HG02870 (cell line): ENCODE data around the gene PRAC2.

Experiments
- ATAC-seq: cut with Tn5 transposase; IDR thresholded peaks from one replicate; pipeline ENCODE4 v1.9.1; 2021; ENCODE audit warnings: mild to moderate bottlenecking, moderate library complexity; ENCODE audit not compliant: unreplicated experiment

The PRAC2 gene

GRCh38 chr17:48732688-48733629, 10.0 kb downstream of the PRAC2 start:
- no peak for ATAC-seq

GRCh38 chr17:48733632-48734328, 10.8 kb downstream of the PRAC2 start:
- no peak for ATAC-seq

- ATAC-seq, result no peak
Observed at GRCh38 chr17:48734333-48735061, 11.5 kb downstream of the PRAC2 start.

GRCh38 chr17:48735062-48735351, 12.0 kb downstream of the PRAC2 start:
- ATAC-seq, result no peak

GRCh38 chr17:48737330-48738043, 14.5 kb downstream of the PRAC2 start:
- ATAC-seq, result no peak

GRCh38 chr17:48738424-48738802, 15.4 kb downstream of the PRAC2 start:
- no peak for ATAC-seq

DNA sequence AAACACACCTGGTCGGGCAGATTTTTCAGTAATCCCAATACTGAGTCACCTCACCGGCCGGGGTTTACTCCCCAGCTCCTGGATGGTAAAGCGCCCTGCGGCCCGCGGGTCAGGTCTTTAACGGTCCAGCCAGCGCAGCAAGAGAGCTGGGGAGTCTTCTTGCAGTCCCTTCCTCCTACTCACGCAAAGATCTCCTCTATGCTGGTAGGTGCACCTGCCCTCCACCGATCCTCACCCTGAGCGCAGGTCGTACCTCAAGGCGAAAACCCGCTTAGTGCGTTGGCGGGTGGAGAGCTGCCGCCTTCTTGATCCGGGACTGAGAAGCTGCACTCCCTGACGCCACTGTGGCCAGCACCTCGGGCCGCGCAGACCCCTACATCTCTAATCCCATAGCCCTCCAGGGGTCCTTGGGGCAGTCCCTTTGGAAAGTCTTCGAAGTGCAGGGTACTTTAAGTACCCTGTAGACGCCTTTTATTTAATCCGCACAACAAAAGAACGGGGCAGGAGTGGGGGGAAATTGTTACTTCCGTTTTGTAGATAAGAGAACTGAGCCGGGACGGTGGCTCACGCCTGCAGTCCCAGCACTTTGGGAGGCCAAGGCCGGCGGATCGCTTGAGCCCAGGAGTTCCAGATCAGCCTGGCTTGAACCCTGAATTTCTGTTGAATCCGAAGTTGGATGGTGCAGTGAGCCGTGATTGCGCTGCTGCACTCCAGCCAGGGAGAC, 16.0 kb downstream of the PRAC2 start:
- ATAC-seq, result no peak

DNA sequence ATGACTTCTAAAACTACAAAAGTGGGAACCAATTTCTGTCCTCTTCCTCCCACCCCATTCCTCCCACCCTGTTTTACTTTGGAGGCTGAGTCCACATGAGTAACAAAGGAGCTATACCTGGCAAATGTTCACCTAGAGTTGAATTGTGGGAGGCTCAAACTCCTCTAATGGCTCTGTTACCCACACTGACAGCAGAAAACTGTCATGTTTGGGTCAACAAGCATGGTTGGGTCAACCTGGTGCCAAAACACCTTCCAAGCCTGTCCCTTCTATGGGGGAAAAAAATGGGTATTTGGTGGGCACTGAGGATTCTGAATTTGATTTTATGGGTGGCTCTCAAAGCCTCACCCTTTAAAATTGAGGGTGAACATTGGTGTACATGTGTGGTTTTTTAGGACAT, 17.6 kb downstream of the PRAC2 start:
- no peak for ATAC-seq

GRCh38 chr17:48745381-48746275, 22.6 kb downstream of the PRAC2 start:
- ATAC-seq, result no peak

DNA sequence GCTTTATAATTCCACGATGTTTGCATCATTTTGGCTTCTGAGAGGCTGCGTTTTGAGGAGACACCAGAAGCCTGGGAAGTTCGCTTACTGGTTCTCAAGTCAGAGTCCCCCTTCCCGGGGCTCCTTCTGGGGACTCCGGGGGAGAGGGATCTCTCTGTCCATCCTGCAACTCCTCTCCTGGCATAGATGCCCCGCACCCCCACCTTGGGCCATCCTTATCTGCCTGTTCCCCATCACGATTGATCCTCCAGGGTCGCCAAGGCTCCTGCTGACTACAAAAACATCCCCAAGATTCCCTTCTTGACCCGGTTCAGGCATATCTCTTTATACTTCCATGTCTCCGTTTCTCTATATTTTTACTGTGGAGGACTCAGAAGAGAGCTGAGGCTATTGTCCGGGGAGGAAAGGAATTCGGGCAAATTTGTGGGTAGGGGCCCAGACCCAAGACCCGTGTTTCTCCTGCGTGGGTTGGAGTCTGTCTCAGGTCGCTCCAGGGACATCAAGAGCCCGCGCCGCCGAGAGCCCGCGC, 24.0 kb downstream of the PRAC2 start:
- ATAC-seq, result no peak

GRCh38 chr17:48747445-48748363, 24.7 kb downstream of the PRAC2 start:
- no peak for ATAC-seq

DNA sequence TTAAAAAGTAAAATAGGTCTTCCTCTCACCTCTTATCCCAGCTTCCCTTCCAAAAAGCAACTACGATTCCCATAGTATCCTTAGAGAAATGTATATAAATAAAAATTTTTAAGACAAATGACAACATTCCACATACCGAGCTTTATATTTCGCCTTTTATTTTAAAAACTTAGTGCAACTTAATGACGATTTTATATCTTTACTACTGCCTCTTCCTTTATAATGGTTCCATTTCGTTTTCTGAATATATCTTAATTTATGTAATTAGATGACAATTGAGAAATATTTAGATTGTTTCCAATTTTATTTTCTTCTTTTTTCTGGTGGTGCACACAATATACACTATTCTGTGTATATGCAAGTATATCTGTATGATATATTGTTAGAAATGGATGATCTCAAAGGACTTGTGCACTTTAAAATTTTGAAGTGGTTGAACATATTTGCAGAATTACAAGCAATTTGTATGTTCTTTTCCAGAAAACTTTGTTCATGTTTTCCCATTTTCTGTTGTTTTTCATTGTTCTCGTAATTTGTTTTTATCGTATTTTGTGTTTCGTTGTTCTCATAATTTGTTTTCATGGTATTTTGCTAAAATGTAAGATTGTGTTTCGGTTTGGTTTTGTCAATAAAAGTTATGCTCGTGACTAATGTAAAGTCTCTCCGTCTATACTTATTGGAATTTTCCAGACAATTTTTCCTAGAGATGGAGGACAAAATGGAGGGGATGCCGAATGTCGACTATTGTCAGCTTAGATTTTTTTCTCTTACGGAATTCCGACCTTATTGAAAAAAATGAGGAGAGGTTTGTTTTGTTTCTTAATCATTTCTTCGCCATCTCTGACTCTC, 26.0 kb downstream of the PRAC2 start:
- no peak for ATAC-seq

DNA sequence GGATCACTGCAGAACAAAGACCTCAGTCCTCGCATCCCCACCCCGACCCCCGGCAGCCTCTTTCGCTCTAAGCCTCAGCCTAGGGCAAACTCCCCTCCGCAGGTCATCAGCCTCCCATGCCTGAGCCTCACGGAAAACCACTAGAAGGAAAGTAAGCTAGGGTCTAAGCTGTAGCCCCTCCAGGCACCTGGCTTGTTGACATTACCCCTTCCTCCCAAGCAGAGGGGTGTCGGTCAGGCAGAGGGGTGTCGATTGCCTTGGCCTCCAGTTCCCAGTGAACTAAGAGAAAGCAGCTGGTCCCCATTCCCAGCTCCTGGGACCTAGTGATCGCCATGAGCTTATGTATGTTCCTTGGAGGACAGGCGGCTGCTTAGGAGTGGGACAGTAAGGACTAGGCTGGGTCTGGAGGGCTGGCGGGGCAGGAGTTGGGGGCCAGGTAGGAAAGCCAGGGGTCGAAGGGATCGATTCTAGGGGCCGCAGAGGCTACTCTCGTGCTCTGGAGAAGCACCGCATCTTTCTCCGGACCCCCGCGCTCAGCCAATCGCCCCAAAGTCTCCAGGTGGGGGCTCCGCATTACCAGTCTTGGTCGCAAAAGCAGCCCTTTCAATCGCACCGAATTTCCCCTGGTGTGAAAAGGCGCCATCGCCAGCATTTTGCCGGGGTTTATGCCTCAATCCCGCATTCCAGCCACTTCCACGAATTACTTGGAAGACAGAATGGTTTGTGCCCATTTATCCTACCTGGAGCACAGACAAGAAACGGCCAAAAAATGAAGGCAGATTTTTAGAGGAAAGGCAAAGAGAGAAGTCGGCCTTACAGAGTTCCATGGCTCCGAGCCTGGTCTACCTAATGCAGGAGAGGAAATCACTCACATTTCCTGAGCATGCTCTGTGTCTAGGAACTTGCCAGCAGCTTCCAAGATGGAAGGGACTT, 26.9 kb downstream of the PRAC2 start:
- no peak for ATAC-seq

DNA sequence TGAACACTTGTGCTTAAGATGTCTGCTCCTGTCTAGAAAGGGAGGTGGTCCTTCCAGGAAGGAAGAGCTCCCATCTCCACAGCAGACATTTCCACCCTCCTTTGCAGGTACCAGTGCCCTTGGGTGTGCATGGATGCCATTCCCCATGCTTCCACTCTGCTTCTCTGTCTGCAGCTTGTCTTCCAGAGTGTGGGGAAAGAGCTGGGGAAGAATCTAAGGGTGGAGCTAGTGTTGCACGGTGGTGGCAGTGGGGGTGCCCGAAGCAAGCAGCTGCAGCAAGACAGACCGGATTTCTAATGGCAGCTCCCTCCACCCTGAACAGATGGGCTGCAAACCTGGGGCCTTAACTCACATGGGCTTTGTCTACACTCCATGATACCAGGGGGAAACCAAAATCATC, 28.2 kb downstream of the PRAC2 start:
- ATAC-seq, result no peak

GRCh38 chr17:48751733-48752398, 28.9 kb downstream of the PRAC2 start:
- ATAC-seq, result no peak
